Activated B cell treated with CpG ODN at 0.5 μM for 24 hours (primary cell): ENCODE results near the gene GLTPD2. TPM values are rescaled to one million over a fixed set of nuclear protein-coding genes. Genes with fewer than 3 reads are reported as not detected.

ENCODE experiments used
- ATAC-seq: fragments of 200-7000 bp; cut with Tn5 transposase; one replicate; pipeline ENCODE4 v1.10.0; 2021; ENCODE audit warnings: low read depth, mild to moderate bottlenecking, moderate library complexity
- CTCF ChIA-PET: fragments of 350-600 bp; sonication (Branson Sonifier 250); formaldehyde crosslinking; loops from one replicate; lab custom pipeline; 2021; ENCODE audit warnings: antibody characterized with exemption; lab: Charles Lee
- POLR2A ChIA-PET: fragments of 350-600 bp; sonication (Branson Sonifier 250); formaldehyde crosslinking; loops from one replicate; lab custom pipeline; 2021; ENCODE audit warnings: antibody characterized with exemption; lab: Charles Lee
- DNase-seq: peaks from one replicate; pipeline ENCODE4 v3.0.0; 2022
- H3K27ac Mint-ChIP-seq: one replicate; pipeline ENCODE4 v1.8.0; 2020; ENCODE audit warnings: mixed read lengths
- H3K27me3 Mint-ChIP-seq: one replicate; pipeline ENCODE4 v1.8.0; 2021; ENCODE audit warnings: mixed read lengths
- H3K36me3 Mint-ChIP-seq: one replicate; pipeline ENCODE4 v1.8.0; 2021; ENCODE audit warnings: low read depth, mixed read lengths
- H3K4me1 Mint-ChIP-seq: one replicate; pipeline ENCODE4 v1.8.0; 2021; ENCODE audit warnings: mixed read lengths
- H3K4me3 Mint-ChIP-seq: one replicate; pipeline ENCODE4 v1.8.0; 2020; ENCODE audit warnings: mild to moderate bottlenecking, mixed read lengths
- H3K9me3 Mint-ChIP-seq: one replicate; pipeline ENCODE4 v1.8.0; 2020; ENCODE audit warnings: mixed read lengths
- CTCF ChIP-seq: fragments of 200-600 bp; IDR thresholded peaks from one replicate; pipeline ENCODE4 v1.8.0; 2022; ENCODE audit warnings: antibody characterized with exemption, mild to moderate bottlenecking
- intact Hi-C: fragments of 100-400 bp; cut with micrococcal nuclease; formaldehyde crosslinking; loops from one replicate; pipeline ENCODE4 v1.15.1; 2024
- total RNA-seq: library from RNA; stranded (reverse); gene quantifications from 2 replicates; pipeline ENCODE4 v1.2.3, GENCODE V29; 2022

The GLTPD2 gene
- total RNA-seq, 1 donor from 2014 or later = not detected

- POLR2A ChIA-PET = interaction anchor here (0.6 kb wide), 1 partner anchor 98 kb away, joined by 4 read pairs; no protein-coding TSS in a partner anchor
- Mint-ChIP-seq H3K9me3 (no peaks in the 10 kb centered on the region), H3K4me3 (no peak overlapping the region), H3K4me1 (peaks cover 17% of the 10 kb centered on the region), H3K27me3 (no peaks in the 10 kb centered on the region), H3K36me3 (peaks cover 25% of the 10 kb centered on the region), H3K27ac (no peak overlapping the region)
- ATAC-seq = no peak
- no peak for DNase-seq
- CTCF ChIA-PET = no interaction called here
- intact Hi-C loops = no loop called here
- TF ChIP-seq CTCF = no peak
Observed at GRCh38 chr17:4810696-4811290, 22.0 kb downstream of the GLTPD2 start.

- POLR2A ChIA-PET = no interaction called here
- peaks cover 11% of the 10 kb centered on the region for H3K4me1 Mint-ChIP-seq
- no peak for TF ChIP-seq CTCF
- intact Hi-C loops = no loop called here
- no peak overlapping the region for H3K27ac Mint-ChIP-seq
- H3K27me3 Mint-ChIP-seq = no peaks in the 10 kb centered on the region
- H3K4me3 Mint-ChIP-seq = no peak overlapping the region
- no peaks in the 10 kb centered on the region for H3K9me3 Mint-ChIP-seq
- ATAC-seq = no peak
- CTCF ChIA-PET = no interaction called here
- peaks cover 29% of the 10 kb centered on the region for H3K36me3 Mint-ChIP-seq
- DNase-seq = no peak
Observed at GRCh38 chr17:4811471-4811870, 22.7 kb downstream of the GLTPD2 start.

- no peak for TF ChIP-seq CTCF
- no peaks in the 10 kb centered on the region for H3K9me3 Mint-ChIP-seq
- no peak overlapping the region for H3K4me3 Mint-ChIP-seq
- no peak for ATAC-seq
- ChIA-PET CTCF (no interaction called here), POLR2A (no interaction called here)
- DNase-seq = no peak
- no peak overlapping the region for H3K27ac Mint-ChIP-seq
- peaks cover 35% of the 10 kb centered on the region for H3K36me3 Mint-ChIP-seq
- no peaks in the 10 kb centered on the region for H3K27me3 Mint-ChIP-seq
- H3K4me1 Mint-ChIP-seq = peaks cover 8% of the 10 kb centered on the region
- intact Hi-C loops = no loop called here
Observed at GRCh38 chr17:4812690-4813089, 23.9 kb downstream of the GLTPD2 start.

DNA sequence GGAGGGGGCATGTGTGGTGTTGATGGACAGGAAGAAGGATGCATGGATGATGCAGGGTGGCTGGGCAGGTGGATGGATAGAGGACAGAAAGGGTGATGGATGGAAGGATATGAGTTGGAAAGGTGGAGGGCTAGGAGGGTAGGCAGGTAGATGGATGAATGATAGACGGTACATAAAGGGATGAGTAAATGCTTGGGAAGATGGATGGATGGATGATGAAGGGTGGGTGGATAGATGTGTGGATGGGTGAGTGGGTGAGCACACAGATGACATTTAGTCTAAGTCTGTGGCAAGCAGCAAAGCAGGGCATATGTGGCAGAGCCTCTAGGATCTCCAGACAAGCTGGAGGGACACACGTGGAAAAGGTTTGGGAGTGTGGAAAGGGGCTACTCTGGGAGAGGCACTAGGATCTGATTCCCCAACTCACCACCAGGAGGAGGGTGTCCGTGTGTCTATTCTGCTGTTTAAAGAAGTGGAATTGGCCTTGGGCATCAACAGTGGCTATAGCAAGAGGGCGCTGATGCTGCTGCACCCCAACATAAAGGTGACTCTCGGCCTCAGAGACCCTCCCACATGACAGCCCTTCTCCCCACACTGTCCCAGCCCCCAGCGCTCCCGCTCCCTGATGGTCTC lies 26.4 kb downstream of the GLTPD2 start:
- Mint-ChIP-seq H3K4me3 (no peak overlapping the region), H3K9me3 (no peaks in the 10 kb centered on the region), H3K27me3 (no peaks in the 10 kb centered on the region), H3K27ac (no peak overlapping the region), H3K4me1 (no peaks in the 10 kb centered on the region), H3K36me3 (peaks cover 32% of the 10 kb centered on the region)
- ChIA-PET POLR2A (no interaction called here), CTCF (no interaction called here)
- ATAC-seq (no peak), DNase-seq (no peak)
- TF ChIP-seq CTCF = no peak
- intact Hi-C loops = no loop called here

- CTCF ChIA-PET = no interaction called here
- no peaks in the 10 kb centered on the region for H3K9me3 Mint-ChIP-seq
- POLR2A ChIA-PET = interaction anchor here (0.7 kb wide), 1 partner anchor 16 kb away, joined by 3 read pairs; no protein-coding TSS in a partner anchor
- intact Hi-C loops = no loop called here
- no peak for TF ChIP-seq CTCF
- peaks cover 27% of the 10 kb centered on the region for H3K36me3 Mint-ChIP-seq
- H3K27ac Mint-ChIP-seq = no peak overlapping the region
- H3K27me3 Mint-ChIP-seq = no peaks in the 10 kb centered on the region
- H3K4me1 Mint-ChIP-seq = no peaks in the 10 kb centered on the region
- H3K4me3 Mint-ChIP-seq = no peak overlapping the region
- ATAC-seq = no peak
- DNase-seq = no peak
Observed at GRCh38 chr17:4816826-4817225, 28.1 kb downstream of the GLTPD2 start.
